Body of pancreas (tissue), 4 donors: ENCODE measurements around the gene CAPN10. TPM values are rescaled to one million over a fixed set of nuclear protein-coding genes. Genes with fewer than 3 reads are reported as not detected.

Experiments used
- ATAC-seq: fragments of 150-250 bp; one replicate; pipeline ENCODE4 v1.9.1; 2016
- DNase-seq, 4 donors: peaks; one replicate each; pipeline ENCODE4 v3.0.0-alpha.2; 2019
- H3K27ac ChIP-seq, 4 donors: fragments of 200-600 bp; sonication (generic); 1 replicate in 3 of 4; 2 replicates in 1 of 4; pipeline versions ENCODE4 v1.5.1 to v1.6.1; 2016 to 2019; ENCODE audit warnings: mild to moderate bottlenecking in 1 of 4, mixed read lengths in 1 of 4, moderate library complexity in 1 of 4
- H3K27me3 ChIP-seq, 2 donors: fragments of 200-600 bp; sonication (generic); one replicate each; pipeline ENCODE4 v1.6.0; 2016; ENCODE audit warnings: mild to moderate bottlenecking in 1 of 2
- H3K36me3 ChIP-seq, 2 donors: fragments of 200-600 bp; sonication (generic); replicated peaks in 1 of 2; 2 replicates each; pipeline ENCODE4 v1.5.1; 2016; ENCODE audit warnings: low read depth in 2 of 2; ENCODE audit not compliant: insufficient read depth in 1 of 2
- H3K4me1 ChIP-seq: fragments of 200-600 bp; sonication (generic); one replicate; pipeline ENCODE4 v1.6.0; 2016
- H3K4me3 ChIP-seq, 2 donors: fragments of 200-600 bp; sonication (generic); 1 replicate in 1 of 2; 2 replicates in 1 of 2; pipeline ENCODE4 v1.5.1; 2016 to 2019
- H3K9me3 ChIP-seq, 3 donors: fragments of 200-600 bp; sonication (generic); 1 replicate in 2 of 3; 2 replicates in 1 of 3; pipeline ENCODE4 v1.5.1; 2016
- CTCF ChIP-seq, 7 experiments: fragments of 450-650 bp in 4 of 7; fragments of 200-600 bp in 3 of 7; sonication (generic) in 3 of 7; IDR thresholded peaks; one replicate each; pipeline ENCODE4 v1.5.1; 2016 to 2019; ENCODE audit warnings: antibody characterized with exemption in 7 of 7
- POLR2A ChIP-seq, 3 donors: fragments of 450-650 bp; IDR thresholded peaks; one replicate each; pipeline ENCODE4 v1.6.1; 2016; ENCODE audit warnings: antibody characterized with exemption in 3 of 3, mild to moderate bottlenecking in 2 of 3
- WGBS, 2 donors: methylation state at CpG; one replicate each; pipeline ENCODE4 v1.1.5; 2017; 5-methylcytosine and 5-hydroxymethylcytosine counted together
- intact Hi-C: fragments of 100-400 bp; cut with DNase I; formaldehyde crosslinking; loops from one replicate; pipeline ENCODE4 v1.15.1; 2023
- total RNA-seq, 2 donors: library from RNA; depleted of rRNA; stranded (reverse); fragments of >200 nt; gene quantifications; one replicate each; pipeline ENCODE4 v1.1.0, GENCODE V29; 2016

CAPN10 gene
- total RNA-seq, 2 donors from 2014 or later, result 16.3 to 34.3 TPM

DNA sequence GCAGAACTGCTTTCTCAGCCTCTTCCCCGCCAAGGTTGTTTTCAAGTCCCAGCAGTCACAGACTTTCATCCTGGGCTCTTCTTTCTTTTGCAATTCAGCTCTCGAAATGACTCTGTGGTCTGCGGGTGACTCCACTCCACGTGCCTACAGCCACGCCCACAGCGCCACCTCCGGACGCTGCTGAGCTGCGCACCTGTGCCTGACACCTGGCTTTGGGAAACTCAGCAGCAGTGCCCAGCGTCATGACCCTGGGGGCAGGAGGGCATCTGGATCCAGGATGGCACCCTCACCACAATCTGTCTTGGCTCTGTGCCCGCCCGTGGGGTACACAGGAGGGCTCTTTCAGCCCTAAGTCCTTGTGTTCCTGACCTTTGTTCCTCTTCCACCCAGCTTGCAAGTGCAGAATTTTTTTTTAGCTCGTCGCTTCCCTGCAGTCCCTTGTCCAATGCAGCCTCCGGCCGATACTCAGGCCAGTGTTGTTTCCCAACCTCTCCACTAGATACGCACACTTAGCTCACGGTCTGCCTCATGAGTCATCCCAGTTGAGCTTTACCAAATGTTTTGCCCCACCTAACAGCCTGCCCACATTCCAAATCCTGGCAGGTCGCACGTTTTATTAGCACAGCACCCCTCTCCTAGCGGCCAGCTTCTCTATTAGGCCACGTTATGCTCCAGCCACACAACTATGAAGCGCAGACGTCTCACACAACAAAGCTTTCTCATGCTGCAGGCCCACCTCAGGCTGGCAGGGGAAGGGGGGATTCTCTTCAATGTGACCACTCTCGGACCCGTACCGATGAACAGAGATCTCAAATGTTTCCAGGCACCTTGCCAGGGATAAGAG lies 6.5 kb upstream of the CAPN10 start:
- peak; percentile 83 to 86 (median 85) for DNase-seq
- intact Hi-C loops, result no loop called here
- Histone ChIP-seq H3K4me1 (peaks cover 37% of the 10 kb centered on the region), H3K4me3 (no peak overlapping the region), H3K9me3 (no peaks in the 10 kb centered on the region), H3K27me3 (no peaks in the 10 kb centered on the region), H3K27ac (peak overlapping the region; percentile 45 to 83 (median 72)), H3K36me3 (peaks cover 7 to 20% of the 10 kb centered on the region in 2 donors)
- WGBS, 2 donors, result 35 to 36% methylated on average over 25 to 27 of the region's 27 CpGs
- TF ChIP-seq CTCF (IDR thresholded peaks at IDR 0.05) (peak; percentile 21 to 62 (median 54)), POLR2A (IDR thresholded peaks at IDR 0.05) (peak in 1 of 3 donors; percentile 27)
- peak; percentile 79 for ATAC-seq

GRCh38 chr2:240581811-240582210 lies 4.7 kb upstream of the CAPN10 start:
- H3K9me3 ChIP-seq, result no peaks in the 10 kb centered on the region
- intact Hi-C loops, result no loop called here
- 93% methylated on average over 5 of the region's 5 CpGs for WGBS, 2 donors
- TF ChIP-seq POLR2A (IDR thresholded peaks at IDR 0.05), result no peak
- TF ChIP-seq CTCF (IDR thresholded peaks at IDR 0.05), result no peak
- no peaks in the 10 kb centered on the region for H3K27me3 ChIP-seq
- no peak overlapping the region for H3K4me3 ChIP-seq
- H3K4me1 ChIP-seq, result peaks cover 43% of the 10 kb centered on the region
- H3K36me3 ChIP-seq, result peaks cover 1 to 8% of the 10 kb centered on the region in 2 donors
- DNase-seq (no peak), ATAC-seq (no peak)
- H3K27ac ChIP-seq, result no peak overlapping the region

DNA sequence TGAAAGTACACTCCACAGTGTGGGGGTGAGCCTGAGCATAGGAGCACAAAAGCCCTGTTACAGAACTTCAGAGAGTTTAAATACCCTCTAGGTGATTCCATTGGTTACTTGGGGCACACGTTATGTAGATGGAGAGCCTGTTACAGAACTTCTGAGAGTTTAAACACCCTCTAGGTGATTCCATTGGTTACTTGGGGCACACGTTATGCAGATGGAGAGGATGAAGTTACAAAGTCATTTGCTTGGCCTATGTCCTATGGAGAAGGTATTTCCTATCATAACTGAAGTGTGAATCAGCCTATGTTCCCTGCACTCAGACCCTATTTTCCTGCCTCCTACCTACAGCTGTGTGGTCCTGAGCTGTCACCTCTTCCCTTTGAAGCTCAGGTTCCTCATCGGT lies 3.8 kb upstream of the CAPN10 start:
- H3K4me1 ChIP-seq, result peaks cover 51% of the 10 kb centered on the region
- 83 to 87% methylated on average over 3 of the region's 3 CpGs for WGBS, 2 donors
- TF ChIP-seq CTCF (IDR thresholded peaks at IDR 0.05) (no peak), POLR2A (IDR thresholded peaks at IDR 0.05) (no peak)
- H3K27me3 ChIP-seq, result no peaks in the 10 kb centered on the region
- no peaks in the 10 kb centered on the region for H3K9me3 ChIP-seq
- no peak overlapping the region for H3K27ac ChIP-seq
- no peak for ATAC-seq
- no peak for DNase-seq
- intact Hi-C loops, result no loop called here
- peaks cover 0 to 3% of the 10 kb centered on the region in 2 donors for H3K36me3 ChIP-seq
- H3K4me3 ChIP-seq, result no peak overlapping the region

- TF ChIP-seq POLR2A (IDR thresholded peaks at IDR 0.05), result no peak
- no peak for TF ChIP-seq CTCF (IDR thresholded peaks at IDR 0.05)
Observed at GRCh38 chr2:240583774-240584173, 2.8 kb upstream of the CAPN10 start.

More at GRCh38 chr2:240583774-240584173, 2.8 kb upstream of the CAPN10 start:
- intact Hi-C loops, result no loop called here
- no peaks in the 10 kb centered on the region for H3K36me3 ChIP-seq
- no peaks in the 10 kb centered on the region for H3K27me3 ChIP-seq
- H3K4me3 ChIP-seq, result no peak overlapping the region
- H3K4me1 ChIP-seq, result peaks cover 56% of the 10 kb centered on the region
- H3K27ac ChIP-seq, result no peak overlapping the region
- 87 to 89% methylated on average over 4 of the region's 4 CpGs for WGBS, 2 donors
- no peak for DNase-seq
- no peak for ATAC-seq
- no peaks in the 10 kb centered on the region for H3K9me3 ChIP-seq
